ENCODE measurements around the gene TMEM200A.

Gene TMEM200A

DNA sequence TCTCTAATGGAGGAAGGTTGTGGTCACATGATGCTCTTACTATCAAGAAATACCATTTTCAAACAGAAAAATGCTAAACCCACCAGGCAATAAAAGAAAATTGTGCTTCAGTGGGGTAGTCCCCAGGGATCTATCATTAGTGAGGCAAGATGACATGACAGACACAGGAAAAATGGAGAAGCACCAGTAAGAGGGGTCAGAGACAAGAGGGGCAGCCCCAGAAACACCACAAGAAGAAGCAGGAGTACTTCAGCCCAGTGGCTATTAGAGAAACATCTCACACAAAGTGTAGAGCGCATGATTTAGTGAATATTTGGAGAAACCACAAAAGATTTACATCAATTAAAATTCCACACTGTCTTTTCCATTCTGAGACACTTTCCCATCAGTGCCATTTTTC lies 10.2 kb upstream of the TMEM200A start:
- H3K27me3 ChIP-seq (ENCODE audit: low read depth, low read length) = no peaks in the 10 kb centered on the region
- no peaks in the 10 kb centered on the region for H3K79me2 ChIP-seq (ENCODE audit: low read length)
- no peak overlapping the region for H3K27ac ChIP-seq (ENCODE audit: low read length)
- H3K4me3 ChIP-seq (ENCODE audit: low read length) = no peak overlapping the region
- no peaks in the 10 kb centered on the region for H3K4me1 ChIP-seq (ENCODE audit: low read length)
- no peaks in the 10 kb centered on the region for H4K20me1 ChIP-seq (ENCODE audit: insufficient read depth, low read length)
- no peak overlapping the region for H3K9ac ChIP-seq (ENCODE audit: low read length)
- H3K9me3 ChIP-seq (ENCODE audit: insufficient read depth, low read length) = no peaks in the 10 kb centered on the region
- TF ChIP-seq, protein P1, sequence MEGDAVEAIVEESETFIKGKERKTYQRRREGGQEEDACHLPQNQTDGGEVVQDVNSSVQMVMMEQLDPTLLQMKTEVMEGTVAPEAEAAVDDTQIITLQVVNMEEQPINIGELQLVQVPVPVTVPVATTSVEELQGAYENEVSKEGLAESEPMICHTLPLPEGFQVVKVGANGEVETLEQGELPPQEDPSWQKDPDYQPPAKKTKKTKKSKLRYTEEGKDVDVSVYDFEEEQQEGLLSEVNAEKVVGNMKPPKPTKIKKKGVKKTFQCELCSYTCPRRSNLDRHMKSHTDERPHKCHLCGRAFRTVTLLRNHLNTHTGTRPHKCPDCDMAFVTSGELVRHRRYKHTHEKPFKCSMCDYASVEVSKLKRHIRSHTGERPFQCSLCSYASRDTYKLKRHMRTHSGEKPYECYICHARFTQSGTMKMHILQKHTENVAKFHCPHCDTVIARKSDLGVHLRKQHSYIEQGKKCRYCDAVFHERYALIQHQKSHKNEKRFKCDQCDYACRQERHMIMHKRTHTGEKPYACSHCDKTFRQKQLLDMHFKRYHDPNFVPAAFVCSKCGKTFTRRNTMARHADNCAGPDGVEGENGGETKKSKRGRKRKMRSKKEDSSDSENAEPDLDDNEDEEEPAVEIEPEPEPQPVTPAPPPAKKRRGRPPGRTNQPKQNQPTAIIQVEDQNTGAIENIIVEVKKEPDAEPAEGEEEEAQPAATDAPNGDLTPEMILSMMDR (IDR thresholded peaks at IDR 0.05; ENCODE audit: low read depth, low read length) = no peak
- no peak for TF ChIP-seq EZH2phosphoT487 (IDR thresholded peaks at IDR 0.05; ENCODE audit: low read depth)
- no peak overlapping the region for H2AFZ ChIP-seq (ENCODE audit: low read depth, low read length)
- H3K36me3 ChIP-seq (replicated peaks; ENCODE audit: low read depth, low read length) = no peaks in the 10 kb centered on the region
- no peak overlapping the region for H3K4me2 ChIP-seq (ENCODE audit: low read length)

DNA sequence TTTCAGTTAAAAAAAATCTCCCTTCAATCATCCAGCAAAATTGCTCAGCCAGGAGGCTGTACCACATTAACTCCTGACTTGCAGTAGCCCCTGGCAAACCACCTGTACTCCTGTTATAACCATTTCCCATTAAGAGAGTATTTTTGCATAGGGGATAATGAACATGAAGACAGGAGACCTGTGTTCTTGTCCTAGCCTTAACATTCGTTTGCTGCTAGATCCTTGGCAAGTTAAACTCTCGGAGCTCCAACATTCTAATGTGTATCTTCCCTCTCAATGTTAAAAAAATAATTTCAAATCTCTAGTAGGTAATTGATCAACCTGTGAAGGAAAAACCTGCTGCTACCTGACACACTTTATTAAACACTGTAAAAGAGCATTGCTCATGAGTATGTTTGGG lies 8.4 kb upstream of the TMEM200A start:
- Histone ChIP-seq H3K36me3 (replicated peaks; ENCODE audit: low read depth, low read length) (no peaks in the 10 kb centered on the region), H3K4me3 (ENCODE audit: low read length) (no peak overlapping the region), H4K20me1 (ENCODE audit: insufficient read depth, low read length) (peaks cover 7% of the 10 kb centered on the region; the same call in 1 of the 2 replicates), H3K4me2 (ENCODE audit: low read length) (no peak overlapping the region), H3K4me1 (ENCODE audit: low read length) (no peaks in the 10 kb centered on the region), H3K79me2 (ENCODE audit: low read length) (no peaks in the 10 kb centered on the region), H3K27me3 (ENCODE audit: low read depth, low read length) (no peaks in the 10 kb centered on the region), H2AFZ (ENCODE audit: low read depth, low read length) (no peak overlapping the region), H3K27ac (ENCODE audit: low read length) (no peak overlapping the region), H3K9me3 (ENCODE audit: insufficient read depth, low read length) (no peaks in the 10 kb centered on the region), H3K9ac (ENCODE audit: low read length) (no peak overlapping the region)
- TF ChIP-seq EZH2phosphoT487 (IDR thresholded peaks at IDR 0.05; ENCODE audit: low read depth) = no peak
- TF ChIP-seq, protein P1 (IDR thresholded peaks at IDR 0.05; ENCODE audit: low read depth, low read length) = no peak

DNA sequence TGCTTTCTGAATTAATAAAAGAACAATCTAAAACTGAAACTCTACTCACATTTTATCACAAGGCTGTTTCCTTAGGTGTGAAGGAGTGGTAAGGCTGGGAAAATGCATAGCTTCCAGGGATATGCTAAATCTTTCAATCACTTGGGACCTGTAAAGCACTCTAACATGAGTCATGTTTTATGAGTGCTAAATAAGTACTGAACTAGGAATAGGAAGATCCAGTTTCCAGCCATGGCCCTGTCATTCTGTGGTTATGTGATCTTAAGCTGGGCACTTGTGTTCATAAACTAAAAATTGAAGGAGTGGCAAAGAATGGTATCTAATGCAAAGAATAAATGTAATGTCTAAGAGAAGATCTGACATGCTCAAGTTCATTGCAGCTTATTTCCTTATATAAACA lies 6.1 kb upstream of the TMEM200A start:
- no peaks in the 10 kb centered on the region; the same call in 1 of the 2 replicates for H3K79me2 ChIP-seq (ENCODE audit: low read length)
- no peak overlapping the region for H3K4me2 ChIP-seq (ENCODE audit: low read length)
- H3K4me3 ChIP-seq (ENCODE audit: low read length) = no peak overlapping the region
- H3K9ac ChIP-seq (ENCODE audit: low read length) = no peak overlapping the region
- H3K36me3 ChIP-seq (replicated peaks; ENCODE audit: low read depth, low read length) = no peaks in the 10 kb centered on the region
- H3K27me3 ChIP-seq (ENCODE audit: low read depth, low read length) = no peaks in the 10 kb centered on the region
- no peak overlapping the region for H2AFZ ChIP-seq (ENCODE audit: low read depth, low read length)
- H3K4me1 ChIP-seq (ENCODE audit: low read length) = no peaks in the 10 kb centered on the region
- no peak overlapping the region for H3K27ac ChIP-seq (ENCODE audit: low read length)
- peaks cover 7% of the 10 kb centered on the region; the same call in 1 of the 2 replicates for H4K20me1 ChIP-seq (ENCODE audit: insufficient read depth, low read length)
- TF ChIP-seq, protein P1 (IDR thresholded peaks at IDR 0.05; ENCODE audit: low read depth, low read length) = no peak
- TF ChIP-seq EZH2phosphoT487 (IDR thresholded peaks at IDR 0.05; ENCODE audit: low read depth) = no peak
- no peaks in the 10 kb centered on the region for H3K9me3 ChIP-seq (ENCODE audit: insufficient read depth, low read length)

DNA sequence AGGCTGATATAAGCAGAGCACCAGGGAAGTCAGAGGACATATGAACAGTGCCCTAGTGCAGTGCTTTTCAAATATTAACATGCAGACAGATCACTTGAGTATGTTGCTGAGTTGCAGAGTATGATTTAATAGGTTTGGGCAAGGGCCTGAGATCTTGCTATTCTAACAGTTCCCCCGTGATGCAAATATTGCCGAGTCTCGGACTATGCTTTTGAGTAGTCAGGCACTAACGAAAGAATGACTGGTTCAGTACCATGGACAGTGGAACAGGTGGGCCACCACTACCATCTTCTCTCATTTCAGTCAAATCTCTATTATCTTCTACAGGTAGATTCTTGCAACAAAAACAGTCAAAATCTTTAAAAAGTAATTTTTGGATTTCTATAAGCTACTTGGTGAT lies 3.7 kb upstream of the TMEM200A start:
- H3K27me3 ChIP-seq (ENCODE audit: low read depth, low read length) = no peaks in the 10 kb centered on the region
- no peak overlapping the region for H2AFZ ChIP-seq (ENCODE audit: low read depth, low read length)
- H3K4me1 ChIP-seq (ENCODE audit: low read length) = no peaks in the 10 kb centered on the region
- H3K4me2 ChIP-seq (ENCODE audit: low read length) = no peak overlapping the region
- H4K20me1 ChIP-seq (ENCODE audit: insufficient read depth, low read length) = peaks cover 7% of the 10 kb centered on the region; the same call in 1 of the 2 replicates
- H3K27ac ChIP-seq (ENCODE audit: low read length) = no peak overlapping the region
- H3K36me3 ChIP-seq (replicated peaks; ENCODE audit: low read depth, low read length) = no peaks in the 10 kb centered on the region
- TF ChIP-seq, protein P1 (IDR thresholded peaks at IDR 0.05; ENCODE audit: low read depth, low read length) = no peak
- no peak for TF ChIP-seq EZH2phosphoT487 (IDR thresholded peaks at IDR 0.05; ENCODE audit: low read depth)
- no peaks in the 10 kb centered on the region for H3K9me3 ChIP-seq (ENCODE audit: insufficient read depth, low read length)
- no peak overlapping the region for H3K9ac ChIP-seq (ENCODE audit: low read length)
- no peak overlapping the region for H3K4me3 ChIP-seq (ENCODE audit: low read length)
- H3K79me2 ChIP-seq (ENCODE audit: low read length) = no peaks in the 10 kb centered on the region; the same call in 1 of the 2 replicates

All from OCI-LY3 (cell line).